WI38 (cell line): ENCODE data around the gene PCNX3.

Experiments
- H3K4me3 ChIP-seq: 2 replicates; pipeline ENCODE4 v1.5.1; 2011; ENCODE audit warnings: low read depth, mild to moderate bottlenecking, control low read depth, low read length
- CTCF ChIP-seq: IDR thresholded peaks from 2 replicates; pipeline ENCODE4 v1.5.1; 2012; ENCODE audit warnings: low read depth, mild to moderate bottlenecking, control low read depth, low read length

Gene PCNX3

GRCh38 chr11:65589444-65590239 is 25.9 kb upstream of the PCNX3 start:
- H3K4me3 ChIP-seq, result no peak overlapping the region
- no peak for TF ChIP-seq CTCF

- no peak for TF ChIP-seq CTCF
- no peak overlapping the region for H3K4me3 ChIP-seq
Measured at GRCh38 chr11:65590240-65590738, 25.3 kb upstream of the PCNX3 start.

DNA sequence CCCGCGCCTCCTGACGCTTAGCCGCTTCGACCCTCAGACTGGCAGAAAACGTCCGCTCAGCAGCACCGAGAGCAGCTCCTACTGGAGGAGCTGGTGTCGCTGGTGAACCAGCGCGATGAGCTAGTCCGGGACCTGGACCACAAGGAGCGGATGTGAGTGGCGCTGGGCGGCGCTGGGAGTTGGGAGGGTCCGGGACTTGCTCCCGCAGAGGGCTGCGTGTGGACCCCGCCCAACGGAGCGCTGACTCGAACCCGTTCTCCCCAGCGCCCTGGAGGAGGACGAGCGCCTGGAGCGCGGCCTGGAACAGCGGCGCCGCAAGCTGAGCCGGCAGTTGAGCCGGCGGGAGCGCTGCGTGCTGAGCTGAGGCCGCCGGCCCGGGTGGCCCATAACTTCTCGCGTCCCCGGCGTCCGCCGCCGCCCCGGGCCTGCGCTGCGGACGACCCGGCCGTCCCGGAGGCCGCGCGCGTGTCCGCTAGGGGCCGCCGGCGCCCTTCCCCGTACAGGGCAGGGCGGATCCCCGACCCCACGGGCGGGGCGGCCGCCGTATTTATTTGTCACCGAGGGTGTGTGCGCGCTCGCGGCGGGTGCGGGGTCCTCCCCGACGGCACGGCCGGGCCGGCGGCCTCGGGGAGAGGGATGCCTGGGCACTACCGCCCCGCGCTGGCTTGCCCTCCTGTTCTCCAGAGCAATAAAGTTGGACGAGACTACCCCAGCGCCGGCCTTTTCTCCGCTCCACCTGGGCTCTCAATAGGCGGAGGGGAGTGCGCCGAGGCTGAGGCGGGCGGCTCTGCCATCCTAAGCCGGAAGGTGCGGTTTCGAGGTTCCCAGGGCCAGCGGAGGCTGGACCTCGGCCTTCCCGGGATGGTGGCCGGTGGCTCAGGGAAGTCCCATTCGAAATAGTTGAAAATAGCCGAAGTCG is 23.4 kb upstream of the PCNX3 start:
- TF ChIP-seq CTCF, result no peak
- H3K4me3 ChIP-seq, result no peak overlapping the region

DNA sequence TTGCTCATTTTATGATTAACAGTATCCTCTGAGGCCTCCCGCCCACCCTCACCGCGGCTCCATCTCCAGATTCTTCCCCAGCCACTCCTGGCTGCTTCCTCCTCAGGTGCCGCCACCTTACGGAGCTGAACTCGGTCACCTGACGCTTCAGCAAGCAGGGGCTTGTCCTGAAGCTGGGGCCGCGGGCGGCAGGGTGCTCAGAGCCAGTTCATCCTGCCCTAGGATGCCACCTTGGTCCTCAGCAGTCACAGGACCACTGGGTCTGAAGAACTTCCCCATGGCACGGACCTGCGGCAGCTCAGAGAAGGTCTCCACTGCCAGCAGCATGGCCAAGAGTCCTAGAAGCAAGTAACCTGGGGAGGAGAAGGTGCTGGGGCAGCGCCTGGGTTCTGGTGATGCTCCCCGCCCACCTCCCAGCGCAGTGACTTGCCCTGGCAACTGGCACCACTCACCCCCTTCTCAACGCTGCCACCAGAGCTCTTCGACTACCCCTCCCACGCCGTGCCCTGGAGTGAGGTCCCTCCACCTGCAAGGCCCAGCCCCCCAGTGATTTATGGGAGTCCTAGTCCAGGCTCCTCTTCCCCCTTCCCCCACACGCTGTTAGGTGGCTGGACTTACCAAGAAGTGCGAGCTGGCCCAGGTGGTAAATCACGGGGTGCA is 22.6 kb upstream of the PCNX3 start:
- TF ChIP-seq CTCF, result no peak
- no peak overlapping the region for H3K4me3 ChIP-seq

DNA sequence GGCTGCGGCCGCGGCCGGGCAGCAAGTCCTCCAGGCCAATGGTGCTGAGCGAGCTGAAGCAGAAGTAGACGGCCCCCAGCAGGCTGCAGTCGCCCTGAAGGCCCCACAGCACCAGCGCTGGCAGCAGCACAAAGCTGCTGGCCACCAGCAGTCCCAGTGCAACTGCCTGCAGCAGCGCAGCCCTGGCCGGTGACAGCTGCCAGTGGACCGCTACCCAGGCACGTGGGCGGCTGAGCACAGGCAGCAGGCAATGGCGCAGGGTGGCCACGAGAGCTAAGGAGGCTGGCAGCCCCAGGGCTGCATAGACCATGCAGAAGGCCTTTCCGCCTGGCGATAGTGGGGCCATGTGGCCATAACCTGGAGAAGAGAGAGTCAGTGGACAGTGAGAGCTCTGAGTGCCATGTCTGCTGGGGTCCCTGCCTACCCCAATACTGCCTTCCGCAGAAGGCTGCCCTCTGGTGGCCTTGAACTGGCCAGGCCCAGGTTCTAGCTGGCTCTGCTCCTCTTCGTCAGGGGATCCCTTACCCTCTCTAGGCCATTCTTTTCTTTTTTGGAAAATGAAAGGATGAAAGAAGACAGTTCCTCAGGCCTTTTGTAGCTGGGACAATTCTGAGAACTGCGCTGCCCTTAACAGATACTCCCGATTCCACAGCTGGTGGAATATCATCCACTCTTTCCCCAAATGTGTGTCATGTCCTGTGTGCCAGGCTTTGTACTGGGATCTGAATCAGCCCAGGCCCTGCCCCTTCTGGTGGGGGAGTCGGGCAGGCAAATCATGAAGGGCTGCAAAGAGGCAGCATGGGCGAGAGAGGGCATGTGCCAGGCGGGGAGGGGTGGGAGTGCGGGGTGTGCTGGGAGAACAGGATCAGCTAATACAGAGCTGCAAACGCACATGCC is 21.8 kb upstream of the PCNX3 start:
- no peak overlapping the region for H3K4me3 ChIP-seq
- TF ChIP-seq CTCF, result peak; percentile 55

- no peak for TF ChIP-seq CTCF
- no peak overlapping the region for H3K4me3 ChIP-seq
Measured at GRCh38 chr11:65595131-65595530, 20.4 kb upstream of the PCNX3 start.
